ENCODE results near the gene TPT1. TPM values are rescaled to one million over a fixed set of nuclear protein-coding genes. Genes with fewer than 3 reads are reported as not detected.

Gene TPT1
- total RNA-seq, 2 donors from 2014 or later: 2,667 to 4,562 TPM

DNA sequence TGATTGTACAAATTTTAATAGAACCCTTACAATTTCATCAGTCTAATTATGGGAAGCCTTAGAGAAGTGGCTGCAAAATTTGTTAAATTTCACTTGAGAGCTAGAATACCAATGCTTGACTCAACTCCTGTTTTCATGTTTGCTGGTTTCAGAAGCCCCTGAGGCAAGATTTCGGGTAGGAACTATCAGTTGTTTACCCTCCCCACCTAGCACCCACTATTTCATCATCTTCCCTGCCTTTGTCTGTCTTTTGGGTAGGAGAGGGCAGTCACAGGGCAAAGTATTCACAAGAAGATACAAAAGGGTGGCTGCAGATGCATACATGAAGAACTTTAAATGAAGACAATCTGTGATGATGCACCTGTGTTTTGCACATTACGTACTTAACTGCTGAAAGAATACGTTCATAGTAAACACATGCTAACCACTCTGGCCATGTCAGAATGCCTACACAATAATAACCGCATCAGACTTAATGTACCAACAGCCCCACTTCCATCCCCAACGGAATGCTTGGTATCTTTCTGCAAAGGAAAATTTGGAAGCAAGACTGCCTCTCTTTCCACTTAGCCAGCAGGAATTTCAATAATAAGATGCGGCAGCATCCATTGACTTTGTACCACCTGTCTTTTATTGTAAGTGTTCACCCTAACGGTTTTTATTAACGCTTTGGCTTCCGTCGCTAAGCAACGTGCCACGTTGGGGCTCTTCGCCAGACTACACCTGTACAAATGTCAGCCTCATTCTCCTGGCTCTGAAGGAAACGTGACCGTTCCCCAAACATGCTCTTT is 30.4 kb downstream of the TPT1 start:
- H3K9me3 ChIP-seq: no peaks in the 10 kb centered on the region
- TF ChIP-seq, protein P1, sequence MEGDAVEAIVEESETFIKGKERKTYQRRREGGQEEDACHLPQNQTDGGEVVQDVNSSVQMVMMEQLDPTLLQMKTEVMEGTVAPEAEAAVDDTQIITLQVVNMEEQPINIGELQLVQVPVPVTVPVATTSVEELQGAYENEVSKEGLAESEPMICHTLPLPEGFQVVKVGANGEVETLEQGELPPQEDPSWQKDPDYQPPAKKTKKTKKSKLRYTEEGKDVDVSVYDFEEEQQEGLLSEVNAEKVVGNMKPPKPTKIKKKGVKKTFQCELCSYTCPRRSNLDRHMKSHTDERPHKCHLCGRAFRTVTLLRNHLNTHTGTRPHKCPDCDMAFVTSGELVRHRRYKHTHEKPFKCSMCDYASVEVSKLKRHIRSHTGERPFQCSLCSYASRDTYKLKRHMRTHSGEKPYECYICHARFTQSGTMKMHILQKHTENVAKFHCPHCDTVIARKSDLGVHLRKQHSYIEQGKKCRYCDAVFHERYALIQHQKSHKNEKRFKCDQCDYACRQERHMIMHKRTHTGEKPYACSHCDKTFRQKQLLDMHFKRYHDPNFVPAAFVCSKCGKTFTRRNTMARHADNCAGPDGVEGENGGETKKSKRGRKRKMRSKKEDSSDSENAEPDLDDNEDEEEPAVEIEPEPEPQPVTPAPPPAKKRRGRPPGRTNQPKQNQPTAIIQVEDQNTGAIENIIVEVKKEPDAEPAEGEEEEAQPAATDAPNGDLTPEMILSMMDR (IDR thresholded peaks at IDR 0.05): no peak
- intact Hi-C loops (cut with DNase I): loop anchor here (2.0 kb wide), 1 partner anchor 262 kb away; no protein-coding TSS in a partner anchor
- peaks cover 4% of the 10 kb centered on the region for H3K4me1 ChIP-seq
- H3K27me3 ChIP-seq: no peaks in the 10 kb centered on the region
- peak overlapping the region; percentile 45 for H3K4me3 ChIP-seq
- no peak overlapping the region for H3K9ac ChIP-seq (ENCODE audit: low read depth in 2 of 2, low read length in 2 of 2)
- no peak overlapping the region for H3K27ac ChIP-seq
- H3K36me3 ChIP-seq: no peaks in the 10 kb centered on the region
- no peak for DNase-seq

DNA sequence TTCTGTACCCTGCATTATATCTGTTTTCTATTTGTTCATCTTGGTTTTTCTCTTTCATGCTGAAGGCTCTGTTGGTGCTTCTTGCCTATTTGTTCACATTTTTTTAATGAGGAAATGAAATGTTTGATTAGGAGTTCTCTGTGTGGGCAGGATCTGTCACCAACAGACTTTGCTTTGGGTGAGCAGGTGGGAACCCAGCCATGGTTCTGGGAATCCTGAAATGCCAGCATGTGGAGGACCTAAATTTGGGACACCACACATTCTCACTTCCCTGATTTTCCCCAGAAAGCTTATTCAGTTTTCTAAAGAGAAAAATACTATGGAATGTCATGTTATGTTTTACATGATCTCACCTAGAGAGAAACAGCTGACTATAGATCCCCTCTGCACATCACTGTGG is 34.0 kb downstream of the TPT1 start:
- no peak for DNase-seq
- H3K9me3 ChIP-seq: no peaks in the 10 kb centered on the region
- TF ChIP-seq, protein P1 (IDR thresholded peaks at IDR 0.05): no peak
- no peak overlapping the region for H3K9ac ChIP-seq (ENCODE audit: low read depth in 2 of 2, low read length in 2 of 2)
- intact Hi-C loops (cut with DNase I): loop anchor here (5.0 kb wide), 1 partner anchor 330 kb away; no protein-coding TSS in a partner anchor
- no peak overlapping the region for H3K27ac ChIP-seq
- peaks cover 4% of the 10 kb centered on the region for H3K4me1 ChIP-seq
- no peaks in the 10 kb centered on the region for H3K27me3 ChIP-seq
- H3K4me3 ChIP-seq: no peak overlapping the region
- H3K36me3 ChIP-seq: no peaks in the 10 kb centered on the region

DNA sequence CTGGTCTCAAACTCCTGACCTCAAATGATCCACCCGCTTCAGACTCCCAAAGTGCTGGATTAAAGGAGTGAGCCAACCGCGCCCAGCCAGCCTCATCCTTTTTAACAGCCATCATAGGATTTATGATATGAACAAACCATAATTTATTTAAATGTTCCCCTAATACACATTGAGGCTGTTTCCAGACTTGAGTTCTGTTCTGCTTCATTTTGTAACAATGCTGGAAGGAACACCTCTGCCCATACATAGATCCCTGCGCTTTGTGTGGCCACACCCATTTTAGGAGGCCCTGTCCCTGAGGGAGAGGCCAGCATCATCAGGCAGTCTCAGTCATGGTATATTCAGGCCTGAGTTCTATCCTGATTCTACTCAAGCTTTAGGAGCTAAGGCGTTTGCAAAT is 35.9 kb downstream of the TPT1 start:
- Histone ChIP-seq H3K4me1 (no peaks in the 10 kb centered on the region), H3K27me3 (no peaks in the 10 kb centered on the region), H3K9ac (ENCODE audit: low read depth in 2 of 2, low read length in 2 of 2) (no peak overlapping the region), H3K4me3 (no peak overlapping the region), H3K27ac (no peak overlapping the region), H3K36me3 (no peaks in the 10 kb centered on the region), H3K9me3 (no peaks in the 10 kb centered on the region)
- no peak for DNase-seq
- intact Hi-C loops (cut with DNase I): loop anchor here (5.0 kb wide), 1 partner anchor 328 kb away; no protein-coding TSS in a partner anchor
- TF ChIP-seq, protein P1 (IDR thresholded peaks at IDR 0.05): no peak

DNA sequence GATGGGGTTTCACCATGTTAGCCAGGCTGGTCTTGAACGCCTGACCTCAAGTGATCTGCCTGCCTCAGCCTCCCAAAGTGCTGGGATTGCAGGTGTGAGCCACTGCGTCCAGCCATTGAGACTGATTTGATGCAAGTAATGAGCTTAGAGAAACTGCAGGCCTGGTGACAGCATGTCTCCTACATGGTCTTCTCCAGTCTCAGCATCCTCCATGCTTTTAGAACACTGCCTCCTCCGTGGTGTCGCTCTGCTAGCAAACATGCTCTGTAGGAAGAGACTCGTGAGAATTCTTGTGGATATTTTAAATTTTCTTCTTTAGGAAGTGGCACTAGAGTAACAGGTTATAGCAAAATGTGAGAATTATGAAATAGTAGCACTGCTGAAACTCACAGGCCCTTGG is 37.1 kb downstream of the TPT1 start:
- Histone ChIP-seq H3K36me3 (no peaks in the 10 kb centered on the region), H3K9ac (ENCODE audit: low read depth in 2 of 2, low read length in 2 of 2) (no peak overlapping the region), H3K9me3 (no peaks in the 10 kb centered on the region), H3K27me3 (no peaks in the 10 kb centered on the region), H3K4me1 (no peaks in the 10 kb centered on the region), H3K27ac (no peak overlapping the region), H3K4me3 (no peak overlapping the region)
- TF ChIP-seq, protein P1 (IDR thresholded peaks at IDR 0.05): no peak
- DNase-seq: no peak
- intact Hi-C loops (cut with DNase I): no loop called here

DNA sequence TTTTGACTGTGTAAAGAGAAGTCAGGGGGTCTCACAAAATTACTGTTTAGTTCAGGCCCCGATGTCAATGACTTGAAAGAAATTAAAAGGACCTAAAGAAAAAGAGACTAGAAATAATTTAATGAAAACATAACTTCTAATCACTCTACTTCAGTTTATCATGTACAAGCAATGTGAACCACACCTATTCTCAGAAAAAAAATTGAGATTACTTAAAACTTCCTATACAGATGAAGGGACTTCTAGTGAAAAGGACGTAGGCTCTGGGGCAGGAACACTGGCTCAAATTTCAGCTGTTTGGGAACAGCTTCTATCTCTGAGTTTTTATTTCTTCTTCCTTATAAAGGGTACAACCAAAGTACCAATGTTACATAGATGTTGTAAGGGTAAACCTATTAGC is 38.0 kb downstream of the TPT1 start:
- Histone ChIP-seq H3K36me3 (no peaks in the 10 kb centered on the region), H3K4me3 (no peak overlapping the region), H3K27ac (no peak overlapping the region), H3K4me1 (no peaks in the 10 kb centered on the region), H3K9me3 (no peaks in the 10 kb centered on the region), H3K9ac (ENCODE audit: low read depth in 2 of 2, low read length in 2 of 2) (no peak overlapping the region), H3K27me3 (no peaks in the 10 kb centered on the region)
- TF ChIP-seq, protein P1 (IDR thresholded peaks at IDR 0.05): no peak
- DNase-seq: no peak
- intact Hi-C loops (cut with DNase I): no loop called here
